HepG2 (cell line): ENCODE results near the gene ZNF749. TPM values are rescaled to one million over a fixed set of nuclear protein-coding genes. Genes with fewer than 3 reads are reported as not detected.

Source experiments
- ARID3A ChIP-seq: IDR thresholded peaks from 2 replicates; pipeline ENCODE4 v1.6.1; 2012; ENCODE audit warnings: low read depth, low read length, improper control_type of control experiment
- E2F1 ChIP-seq: sonication (generic); formaldehyde crosslinking; IDR thresholded peaks from 2 replicates; pipeline ENCODE4 v1.5.0; 2020; ENCODE audit warnings: missing genetic modification reagents
- ELF1 ChIP-seq: sonication (generic); formaldehyde crosslinking; IDR thresholded peaks from 2 replicates; pipeline ENCODE4 v1.4.0; 2020; ENCODE audit warnings: missing genetic modification reagents
- ELF3 ChIP-seq: IDR thresholded peaks from 2 replicates; pipeline ENCODE4 v1.6.1; 2016; ENCODE audit warnings: missing genetic modification reagents, missing compliant biosample characterization
- GATAD1 ChIP-seq: IDR thresholded peaks from 2 replicates; pipeline ENCODE4 v1.6.1; 2016; ENCODE audit warnings: missing genetic modification reagents, missing compliant biosample characterization
- HOXA7 ChIP-seq: sonication (generic); formaldehyde crosslinking; IDR thresholded peaks from 2 replicates; pipeline ENCODE4 v1.8.1; 2022; ENCODE audit warnings: mild to moderate bottlenecking, missing genetic modification reagents, moderate library complexity
- KDM1A ChIP-seq: IDR thresholded peaks from 2 replicates; pipeline ENCODE4 v1.6.1; 2016; ENCODE audit warnings: missing compliant biosample characterization
- LBX2 ChIP-seq: sonication (generic); formaldehyde crosslinking; IDR thresholded peaks from 2 replicates; pipeline ENCODE4 v1.5.0; 2020; ENCODE audit warnings: missing genetic modification reagents, mild to moderate bottlenecking, borderline replicate concordance
- REXO4 ChIP-seq: sonication (generic); formaldehyde crosslinking; IDR thresholded peaks from 2 replicates; pipeline ENCODE4 v1.8.0; 2022; ENCODE audit warnings: missing genetic modification reagents, mild to moderate bottlenecking, borderline replicate concordance
- USF2 ChIP-seq, 2 experiments: sonication (generic) in 1 of 2; formaldehyde crosslinking in 1 of 2; IDR thresholded peaks; 2 replicates each; pipeline versions ENCODE4 v1.5.1 to v1.6.1; 2011 to 2020; ENCODE audit warnings: borderline replicate concordance in 1 of 2, low read depth in 1 of 2, low read length in 1 of 2, mild to moderate bottlenecking in 1 of 2, missing genetic modification reagents in 1 of 2, moderate library complexity in 1 of 2
- ZFP36 ChIP-seq: fragments of 150-350 bp; IDR thresholded peaks from 2 replicates; pipeline ENCODE4 v1.6.1; 2018; ENCODE audit warnings: borderline replicate concordance, low read length, low read depth; ENCODE audit not compliant: partially characterized antibody
- ZFP36L1 ChIP-seq: sonication (generic); formaldehyde crosslinking; IDR thresholded peaks from 2 replicates; pipeline ENCODE4 v1.8.0; 2022; ENCODE audit warnings: mild to moderate bottlenecking, missing genetic modification reagents, moderate library complexity
- ZMYM4 ChIP-seq: sonication (generic); formaldehyde crosslinking; IDR thresholded peaks from 2 replicates; pipeline ENCODE4 v1.8.1; 2023; ENCODE audit warnings: mild to moderate bottlenecking, missing genetic modification reagents
- ZNF230 ChIP-seq: sonication (generic); formaldehyde crosslinking; IDR thresholded peaks from 2 replicates; pipeline ENCODE4 v1.4.0; 2020; ENCODE audit warnings: mild to moderate bottlenecking, missing genetic modification reagents
- ZNF251 ChIP-seq: sonication (generic); formaldehyde crosslinking; IDR thresholded peaks from 2 replicates; pipeline ENCODE4 v1.9.0; 2021; ENCODE audit warnings: mild to moderate bottlenecking, missing genetic modification reagents
- ZNF572 ChIP-seq: sonication (generic); formaldehyde crosslinking; IDR thresholded peaks from 2 replicates; pipeline ENCODE4 v1.5.1; 2020; ENCODE audit warnings: mild to moderate bottlenecking, missing genetic modification reagents
- ZNF737 ChIP-seq: sonication (generic); formaldehyde crosslinking; IDR thresholded peaks from 2 replicates; pipeline ENCODE4 v1.5.0; 2020; ENCODE audit warnings: missing genetic modification reagents, mild to moderate bottlenecking, borderline replicate concordance
- ZNF746 ChIP-seq: sonication (generic); formaldehyde crosslinking; IDR thresholded peaks from 2 replicates; pipeline ENCODE4 v1.8.0; 2022; ENCODE audit warnings: mild to moderate bottlenecking, missing genetic modification reagents
- polyA plus RNA-seq, 8 experiments: library from polyadenylated mRNA; depleted of rRNA in 3 of 8; stranded (reverse) in 7 of 8; unstranded in 1 of 8; fragments of >200 nt; fragmentation: Illumina TruSeq in 4 of 8; extraction: Trizol in 4 of 8; gene quantifications; 2 replicates each; pipeline versions ENCODE4 v1.2.1 to v1.2.3, GENCODE V29; 2011 to 2016; ENCODE audit warnings: low read depth in 4 of 8, missing spikeins in 1 of 8, mixed read lengths in 1 of 8; ENCODE audit not compliant: insufficient read depth in 1 of 8
- total RNA-seq, 5 experiments: library from RNA; depleted of rRNA; stranded (reverse); fragments of >200 nt; fragmentation: Illumina TruSeq; extraction: Trizol; gene quantifications; 2 replicates each; pipeline ENCODE4 v1.2.3, GENCODE V29; 2016; ENCODE audit warnings: low read depth in 1 of 5

ZNF749 gene
- total and polyA plus RNA-seq, 2 of the 13 experiments (the other 11 are each of a cell fraction or from before 2014, with no cell fraction given): 18.9 to 21.0 TPM

GRCh38 chr19:57389730-57390598 is 45.2 kb upstream of the ZNF749 start, which contains the start of gene ZNF548 (continued):
- TF ChIP-seq ZNF230 (CRISPR knock-in tag) (peak; percentile 18; the same call in 1 of the 2 replicates), ZMYM4 (CRISPR knock-in tag) (peak; percentile 87), LBX2 (CRISPR knock-in tag) (no peak), ZNF746 (no peak), ZNF572 (CRISPR knock-in tag) (peak; percentile 85; the same call in 1 of the 2 replicates), ZFP36L1 (CRISPR knock-in tag) (0 out of 2 replicates have a peak, but pooled peaks have one; percentile 26), HOXA7 (CRISPR knock-in tag) (no peak), ZNF251 (CRISPR knock-in tag) (no peak), ELF3 (CRISPR knock-in tag) (peak; percentile 43; the same call in 1 of the 2 replicates), USF2 (IDR thresholded peaks at IDR 0.05; ENCODE audit: low read depth, low read length) (no peak), USF2 (CRISPR knock-in tag; IDR thresholded peaks at IDR 0.05; ENCODE audit: borderline replicate concordance) (peak; percentile 48; the same call in 1 of the 2 replicates), ZFP36 (no peak), E2F1 (CRISPR knock-in tag) (no peak), ARID3A (peak; percentile 61), ELF1 (peak; percentile 97), KDM1A (CRISPR knock-in tag) (peak; percentile 81), GATAD1 (CRISPR knock-in tag) (peak; percentile 94), ZNF737 (CRISPR knock-in tag) (no peak), REXO4 (CRISPR knock-in tag) (no peak)
